OCI-LY1 (cell line): ENCODE results near the gene MR1.
"Not testable (repeated sequence)": the region's sequence is repeated elsewhere in the genome, so short reads cannot be mapped to it uniquely, and the experiment has no call there.

Experiments
- H2AFZ ChIP-seq: fragments of 200-600 bp; sonication (generic), shearing (Covaris generic); 2 replicates; pipeline ENCODE4 v1.6.0; 2014; ENCODE audit warnings: antibody characterized with exemption, mild to moderate bottlenecking, low read length
- H3F3A ChIP-seq: fragments of 200-600 bp; sonication (generic), shearing (Covaris generic); 2 replicates; pipeline ENCODE4 v1.6.0; 2014; ENCODE audit warnings: mild to moderate bottlenecking, antibody characterized with exemption, low read length, moderate library complexity; ENCODE audit not compliant: insufficient read depth
- H3K27ac ChIP-seq: fragments of 200-600 bp; sonication (generic); 2 replicates; pipeline ENCODE4 v1.5.1; 2014; ENCODE audit warnings: low read length, mixed run types, mild to moderate bottlenecking, low read depth; ENCODE audit not compliant: poor library complexity, severe bottlenecking
- H3K27me3 ChIP-seq: fragments of 200-600 bp; sonication (generic); 2 replicates; pipeline ENCODE4 v1.6.0; 2014; ENCODE audit warnings: antibody characterized with exemption, mild to moderate bottlenecking, low read length, moderate library complexity; ENCODE audit not compliant: insufficient read depth
- H3K36me3 ChIP-seq: fragments of 200-600 bp; sonication (generic); 2 replicates; pipeline ENCODE4 v1.6.1; 2014; ENCODE audit warnings: mild to moderate bottlenecking, antibody characterized with exemption, low read length, moderate library complexity, mixed read lengths; ENCODE audit not compliant: insufficient read depth
- H3K4me1 ChIP-seq: fragments of 200-600 bp; sonication (generic); 2 replicates; pipeline ENCODE4 v1.5.1; 2014; ENCODE audit warnings: mild to moderate bottlenecking, low read length, moderate library complexity; ENCODE audit not compliant: insufficient read depth, severe bottlenecking
- H3K4me2 ChIP-seq: fragments of 200-600 bp; sonication (generic), shearing (Covaris generic); 2 replicates; pipeline ENCODE4 v1.6.1; 2014; ENCODE audit warnings: low read length
- H3K4me3 ChIP-seq: fragments of 200-600 bp; sonication (generic); 2 replicates; pipeline ENCODE4 v1.5.1; 2014; ENCODE audit warnings: low read length, low read depth, mild to moderate bottlenecking, mixed read lengths; ENCODE audit not compliant: poor library complexity, severe bottlenecking
- H3K79me2 ChIP-seq: fragments of 200-600 bp; shearing (Covaris generic); 2 replicates; pipeline ENCODE4 v1.6.1; 2016; ENCODE audit warnings: mixed run types, low read length, mixed read lengths; ENCODE audit not compliant: insufficient read depth
- H3K9ac ChIP-seq: fragments of 200-600 bp; sonication (generic), shearing (Covaris generic); 2 replicates; pipeline ENCODE4 v1.6.1; 2014; ENCODE audit warnings: mild to moderate bottlenecking, low read length, mixed read lengths
- H3K9me2 ChIP-seq: fragments of 200-600 bp; sonication (generic), shearing (Covaris generic); 2 replicates; pipeline ENCODE4 v1.6.1; 2014; ENCODE audit warnings: low read depth, mild to moderate bottlenecking, low read length, mixed read lengths
- H3K9me3 ChIP-seq: fragments of 200-600 bp; shearing (Covaris generic); 2 replicates; pipeline ENCODE4 v1.6.1; 2014; ENCODE audit warnings: low read length, mixed read lengths
- H4K20me1 ChIP-seq: fragments of 200-600 bp; sonication (generic), shearing (Covaris generic); 2 replicates; pipeline ENCODE4 v1.6.0; 2016; ENCODE audit warnings: mild to moderate bottlenecking, low read length; ENCODE audit not compliant: insufficient read depth
- EZH2 ChIP-seq: fragments of 200-600 bp; sonication (generic), shearing (Covaris generic); IDR thresholded peaks from 2 replicates; pipeline ENCODE4 v1.8.0; 2017; ENCODE audit warnings: borderline replicate concordance, mixed run types, mild to moderate bottlenecking, antibody characterized with exemption, low read length, moderate library complexity, mixed read lengths
- TF ChIP-seq, protein P1 (sequence below): fragments of 200-600 bp; sonication (generic), shearing (Covaris generic); IDR thresholded peaks from 2 replicates; pipeline ENCODE4 v1.5.1; 2017; ENCODE audit warnings: mild to moderate bottlenecking, antibody characterized with exemption, low read length, moderate library complexity, mixed read lengths

MR1 gene

DNA sequence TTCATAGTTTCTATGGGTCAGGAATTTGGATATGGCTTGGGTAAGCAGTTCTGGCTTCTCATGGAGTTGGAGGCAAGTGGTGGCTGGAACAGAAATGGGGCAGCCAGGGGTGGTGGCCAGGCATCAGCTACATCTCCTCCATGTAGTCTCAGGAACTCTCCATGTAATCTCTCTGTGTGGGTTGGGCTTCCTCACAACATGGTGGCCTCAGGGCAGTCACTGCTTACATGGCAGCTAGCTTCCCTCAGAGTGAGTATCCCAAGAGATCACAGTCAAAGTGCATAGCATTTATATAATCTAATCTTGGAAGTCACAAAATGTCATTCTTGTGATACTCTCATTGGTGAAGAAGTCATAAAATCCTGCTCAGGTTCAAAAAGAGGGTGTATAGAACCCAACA is 25.7 kb downstream of the MR1 start:
- no peaks in the 10 kb centered on the region for H3K27me3 ChIP-seq
- H3K4me3 ChIP-seq: no peak overlapping the region
- H3K4me1 ChIP-seq: peaks cover 15% of the 10 kb centered on the region
- H3K9me2 ChIP-seq: no peaks in the 10 kb centered on the region
- no peaks in the 10 kb centered on the region for H3F3A ChIP-seq
- no peak for TF ChIP-seq EZH2
- TF ChIP-seq, protein P1, sequence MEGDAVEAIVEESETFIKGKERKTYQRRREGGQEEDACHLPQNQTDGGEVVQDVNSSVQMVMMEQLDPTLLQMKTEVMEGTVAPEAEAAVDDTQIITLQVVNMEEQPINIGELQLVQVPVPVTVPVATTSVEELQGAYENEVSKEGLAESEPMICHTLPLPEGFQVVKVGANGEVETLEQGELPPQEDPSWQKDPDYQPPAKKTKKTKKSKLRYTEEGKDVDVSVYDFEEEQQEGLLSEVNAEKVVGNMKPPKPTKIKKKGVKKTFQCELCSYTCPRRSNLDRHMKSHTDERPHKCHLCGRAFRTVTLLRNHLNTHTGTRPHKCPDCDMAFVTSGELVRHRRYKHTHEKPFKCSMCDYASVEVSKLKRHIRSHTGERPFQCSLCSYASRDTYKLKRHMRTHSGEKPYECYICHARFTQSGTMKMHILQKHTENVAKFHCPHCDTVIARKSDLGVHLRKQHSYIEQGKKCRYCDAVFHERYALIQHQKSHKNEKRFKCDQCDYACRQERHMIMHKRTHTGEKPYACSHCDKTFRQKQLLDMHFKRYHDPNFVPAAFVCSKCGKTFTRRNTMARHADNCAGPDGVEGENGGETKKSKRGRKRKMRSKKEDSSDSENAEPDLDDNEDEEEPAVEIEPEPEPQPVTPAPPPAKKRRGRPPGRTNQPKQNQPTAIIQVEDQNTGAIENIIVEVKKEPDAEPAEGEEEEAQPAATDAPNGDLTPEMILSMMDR: no peak
- H3K27ac ChIP-seq: no peak overlapping the region
- H3K36me3 ChIP-seq: no peaks in the 10 kb centered on the region
- H3K9ac ChIP-seq: no peak overlapping the region
- no peaks in the 10 kb centered on the region for H4K20me1 ChIP-seq
- no peak overlapping the region for H3K4me2 ChIP-seq
- H2AFZ ChIP-seq: no peak overlapping the region
- H3K79me2 ChIP-seq: no peaks in the 10 kb centered on the region
- H3K9me3 ChIP-seq: no peaks in the 10 kb centered on the region

DNA sequence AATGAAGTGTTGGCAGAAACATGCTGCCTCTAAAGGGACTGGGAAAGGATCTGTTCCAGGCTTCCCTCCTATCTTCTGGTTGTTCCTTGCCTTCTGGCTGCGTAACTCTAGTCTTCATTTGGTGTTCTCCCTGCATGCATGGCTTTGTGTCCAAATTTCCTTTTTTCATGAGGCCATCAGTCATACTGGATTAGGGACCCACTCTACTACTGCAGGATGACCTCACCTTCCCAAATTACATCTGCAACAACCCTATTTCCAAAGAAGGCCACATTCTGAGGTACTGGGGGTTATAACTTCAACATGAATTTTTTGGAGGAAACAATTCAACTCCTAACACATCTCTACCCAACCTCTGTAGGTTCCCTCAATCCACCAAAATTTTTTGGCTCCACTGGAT is 26.3 kb downstream of the MR1 start:
- no peak for TF ChIP-seq EZH2
- TF ChIP-seq, protein P1: no peak
- no peaks in the 10 kb centered on the region for H3K9me2 ChIP-seq
- H3K4me1 ChIP-seq: peaks cover 15% of the 10 kb centered on the region
- no peak overlapping the region for H3K27ac ChIP-seq
- no peak overlapping the region for H3K4me2 ChIP-seq
- no peaks in the 10 kb centered on the region for H3K36me3 ChIP-seq
- H3K9ac ChIP-seq: no peak overlapping the region
- no peaks in the 10 kb centered on the region for H4K20me1 ChIP-seq
- H3F3A ChIP-seq: no peaks in the 10 kb centered on the region
- no peaks in the 10 kb centered on the region for H3K79me2 ChIP-seq
- H2AFZ ChIP-seq: no peak overlapping the region
- H3K9me3 ChIP-seq: no peaks in the 10 kb centered on the region
- H3K4me3 ChIP-seq: no peak overlapping the region
- H3K27me3 ChIP-seq: no peaks in the 10 kb centered on the region

DNA sequence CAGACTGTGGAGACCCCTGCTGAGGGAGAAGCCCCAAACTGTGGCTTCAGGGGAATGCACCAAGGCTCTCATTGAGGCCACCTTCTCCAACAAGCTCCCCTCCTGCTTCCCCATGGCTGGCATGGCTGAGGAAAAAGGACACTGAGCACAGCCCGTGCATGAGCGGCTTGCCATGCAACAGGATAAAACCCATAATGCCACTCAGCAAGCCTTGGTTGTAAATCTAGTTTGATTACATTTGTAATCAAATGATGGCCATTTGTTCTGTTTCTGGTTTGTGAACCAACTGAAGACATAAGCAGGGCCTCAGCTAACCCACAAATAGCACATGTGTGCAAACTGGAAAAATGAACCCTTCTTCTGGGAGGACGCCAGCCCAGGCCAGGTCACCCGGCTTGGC is 27.2 kb downstream of the MR1 start:
- H3K9me2 ChIP-seq: not testable (repeated sequence)

DNA sequence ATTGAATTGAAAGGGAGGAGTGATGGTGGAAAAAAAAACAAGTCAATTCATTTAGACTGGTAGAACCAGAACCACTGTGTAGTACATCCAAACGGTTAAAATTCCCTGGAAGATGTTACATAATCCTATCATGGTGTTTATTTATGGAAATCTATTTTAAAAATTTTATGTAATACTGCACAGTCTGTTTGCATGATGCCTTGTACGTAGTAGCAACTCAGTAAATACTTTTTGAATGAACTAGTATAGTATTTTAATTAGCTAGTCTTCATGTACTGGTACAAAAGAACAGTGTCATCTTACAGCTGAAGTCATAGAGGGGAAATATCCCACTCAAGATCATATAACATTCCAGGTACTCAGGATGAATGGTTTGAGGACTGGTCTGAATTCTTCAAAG is 27.7 kb downstream of the MR1 start:
- no peaks in the 10 kb centered on the region for H3K27me3 ChIP-seq
- no peak overlapping the region for H3K4me2 ChIP-seq

More for the DNA sequence above, 27.2 kb downstream of the MR1 start:
- not testable (repeated sequence) for H4K20me1 ChIP-seq, H3K36me3 ChIP-seq, H2AFZ ChIP-seq, H3K9me3 ChIP-seq, H3K4me3 ChIP-seq, H3K79me2 ChIP-seq, H3F3A ChIP-seq, H3K9ac ChIP-seq, H3K27me3 ChIP-seq, H3K27ac ChIP-seq, H3K4me2 ChIP-seq
- H3K4me1 ChIP-seq: peaks cover 15% of the 10 kb centered on the region

More for the DNA sequence above, 27.7 kb downstream of the MR1 start:
- no peaks in the 10 kb centered on the region for H3K36me3 ChIP-seq
- no peak overlapping the region for H2AFZ ChIP-seq
- H3K4me3 ChIP-seq: no peak overlapping the region
- TF ChIP-seq EZH2: no peak
- TF ChIP-seq, protein P1: no peak
- no peaks in the 10 kb centered on the region for H3K9me3 ChIP-seq
- H4K20me1 ChIP-seq: no peaks in the 10 kb centered on the region
- peaks cover 15% of the 10 kb centered on the region for H3K4me1 ChIP-seq
- H3K9ac ChIP-seq: no peak overlapping the region
- H3K27ac ChIP-seq: no peak overlapping the region
- H3F3A ChIP-seq: no peaks in the 10 kb centered on the region
- no peaks in the 10 kb centered on the region for H3K9me2 ChIP-seq
- no peaks in the 10 kb centered on the region for H3K79me2 ChIP-seq
